GM10248 (cell line): Measurements from ENCODE around the gene SPEG.

Experiments
- CTCF ChIA-PET: fragments of 300-600 bp; sonication (Branson Sonifier 250); formaldehyde crosslinking; extraction: SDS; loops from one replicate; lab custom pipeline; 2021; ENCODE audit warnings: antibody characterized with exemption; lab: Yijun Ruan, JAX
- POLR2A ChIA-PET: fragments of 350-650 bp; sonication (Branson Sonifier 250); formaldehyde crosslinking; extraction: SDS; loops from one replicate; lab custom pipeline; 2020; ENCODE audit warnings: antibody characterized with exemption; lab: Yijun Ruan, JAX
- DNase-seq: peaks from one replicate; pipeline ENCODE4 v3.0.0; 2012; ENCODE audit errors: extremely low spot score
- TF ChIP-seq, protein P1 (sequence below): IDR thresholded peaks from 2 replicates; pipeline ENCODE4 v1.5.1; 2012; ENCODE audit warnings: mild to moderate bottlenecking, low read depth; ENCODE audit errors: extremely low read depth, missing control alignments, control extremely low read depth

SPEG gene

DNA sequence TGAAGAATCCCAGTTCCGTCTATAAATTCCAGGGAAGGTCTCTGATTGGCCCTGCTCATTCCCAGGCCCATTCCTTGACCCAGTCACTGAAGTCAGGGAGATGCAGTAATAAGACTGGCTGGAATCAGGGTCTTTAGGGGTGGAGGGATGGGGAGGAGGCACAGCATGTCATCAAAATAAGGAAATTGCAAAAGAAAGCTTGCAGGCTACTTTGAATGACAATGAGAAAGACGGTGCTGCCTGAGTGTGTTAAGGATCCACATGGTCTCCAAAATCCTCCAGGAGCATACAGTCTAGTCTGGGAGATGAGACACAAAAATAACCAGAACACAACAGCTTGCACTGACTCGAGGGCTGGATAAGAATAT is 18.4 kb upstream of the SPEG start:
- no peak for DNase-seq
- ChIA-PET CTCF (interaction anchor here (0.6 to 2.4 kb wide), 6 partner anchors 13 to 113 kb away, joined by 3 to 19 read pairs (median 3); no protein-coding TSS in a partner anchor), POLR2A (no interaction called here)
- TF ChIP-seq, protein P1, sequence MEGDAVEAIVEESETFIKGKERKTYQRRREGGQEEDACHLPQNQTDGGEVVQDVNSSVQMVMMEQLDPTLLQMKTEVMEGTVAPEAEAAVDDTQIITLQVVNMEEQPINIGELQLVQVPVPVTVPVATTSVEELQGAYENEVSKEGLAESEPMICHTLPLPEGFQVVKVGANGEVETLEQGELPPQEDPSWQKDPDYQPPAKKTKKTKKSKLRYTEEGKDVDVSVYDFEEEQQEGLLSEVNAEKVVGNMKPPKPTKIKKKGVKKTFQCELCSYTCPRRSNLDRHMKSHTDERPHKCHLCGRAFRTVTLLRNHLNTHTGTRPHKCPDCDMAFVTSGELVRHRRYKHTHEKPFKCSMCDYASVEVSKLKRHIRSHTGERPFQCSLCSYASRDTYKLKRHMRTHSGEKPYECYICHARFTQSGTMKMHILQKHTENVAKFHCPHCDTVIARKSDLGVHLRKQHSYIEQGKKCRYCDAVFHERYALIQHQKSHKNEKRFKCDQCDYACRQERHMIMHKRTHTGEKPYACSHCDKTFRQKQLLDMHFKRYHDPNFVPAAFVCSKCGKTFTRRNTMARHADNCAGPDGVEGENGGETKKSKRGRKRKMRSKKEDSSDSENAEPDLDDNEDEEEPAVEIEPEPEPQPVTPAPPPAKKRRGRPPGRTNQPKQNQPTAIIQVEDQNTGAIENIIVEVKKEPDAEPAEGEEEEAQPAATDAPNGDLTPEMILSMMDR = no peak

DNA sequence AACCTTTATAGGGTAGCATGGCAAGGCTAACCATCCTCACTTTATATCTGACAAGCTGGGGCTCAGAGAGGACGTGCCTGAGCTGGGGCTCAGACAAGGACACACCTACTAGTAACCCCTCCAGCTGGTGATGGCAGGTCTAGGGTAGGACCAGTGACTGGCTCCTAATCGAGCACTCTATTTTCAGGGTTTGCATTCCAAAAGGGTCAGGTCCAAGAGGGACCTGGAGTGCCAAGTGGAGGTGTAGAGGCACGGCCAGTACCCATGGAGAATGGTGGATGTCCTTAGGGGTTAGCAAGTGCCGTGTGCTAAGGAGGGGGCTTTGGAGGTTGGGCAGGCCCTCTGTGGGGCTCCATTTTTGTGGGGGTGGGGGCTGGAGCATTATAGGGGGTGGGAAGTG is 17.7 kb upstream of the SPEG start:
- CTCF ChIA-PET = interaction anchor here (0.6 to 2.4 kb wide), 6 partner anchors 14 to 113 kb away, joined by 3 to 19 read pairs (median 3); no protein-coding TSS in a partner anchor
- TF ChIP-seq, protein P1 = no peak
- DNase-seq = no peak
- POLR2A ChIA-PET = interaction anchor here (0.5 kb wide), 1 partner anchor 259 kb away, joined by 5 read pairs; no protein-coding TSS in a partner anchor

DNA sequence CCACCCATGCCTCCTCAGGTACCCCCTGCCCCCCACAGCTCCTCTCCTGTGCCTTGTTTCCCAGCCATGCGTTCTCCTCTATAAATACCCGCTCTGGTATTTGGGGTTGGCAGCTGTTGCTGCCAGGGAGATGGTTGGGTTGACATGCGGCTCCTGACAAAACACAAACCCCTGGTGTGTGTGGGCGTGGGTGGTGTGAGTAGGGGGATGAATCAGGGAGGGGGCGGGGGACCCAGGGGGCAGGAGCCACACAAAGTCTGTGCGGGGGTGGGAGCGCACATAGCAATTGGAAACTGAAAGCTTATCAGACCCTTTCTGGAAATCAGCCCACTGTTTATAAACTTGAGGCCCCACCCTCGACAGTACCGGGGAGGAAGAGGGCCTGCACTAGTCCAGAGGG is 17.3 kb upstream of the SPEG start:
- DNase-seq = no peak
- TF ChIP-seq, protein P1 = no peak
- CTCF ChIA-PET = interaction anchor here (0.9 to 2.4 kb wide), 4 partner anchors 14 to 66 kb away, joined by 3 to 19 read pairs (median 3); no protein-coding TSS in a partner anchor
- POLR2A ChIA-PET = no interaction called here

DNA sequence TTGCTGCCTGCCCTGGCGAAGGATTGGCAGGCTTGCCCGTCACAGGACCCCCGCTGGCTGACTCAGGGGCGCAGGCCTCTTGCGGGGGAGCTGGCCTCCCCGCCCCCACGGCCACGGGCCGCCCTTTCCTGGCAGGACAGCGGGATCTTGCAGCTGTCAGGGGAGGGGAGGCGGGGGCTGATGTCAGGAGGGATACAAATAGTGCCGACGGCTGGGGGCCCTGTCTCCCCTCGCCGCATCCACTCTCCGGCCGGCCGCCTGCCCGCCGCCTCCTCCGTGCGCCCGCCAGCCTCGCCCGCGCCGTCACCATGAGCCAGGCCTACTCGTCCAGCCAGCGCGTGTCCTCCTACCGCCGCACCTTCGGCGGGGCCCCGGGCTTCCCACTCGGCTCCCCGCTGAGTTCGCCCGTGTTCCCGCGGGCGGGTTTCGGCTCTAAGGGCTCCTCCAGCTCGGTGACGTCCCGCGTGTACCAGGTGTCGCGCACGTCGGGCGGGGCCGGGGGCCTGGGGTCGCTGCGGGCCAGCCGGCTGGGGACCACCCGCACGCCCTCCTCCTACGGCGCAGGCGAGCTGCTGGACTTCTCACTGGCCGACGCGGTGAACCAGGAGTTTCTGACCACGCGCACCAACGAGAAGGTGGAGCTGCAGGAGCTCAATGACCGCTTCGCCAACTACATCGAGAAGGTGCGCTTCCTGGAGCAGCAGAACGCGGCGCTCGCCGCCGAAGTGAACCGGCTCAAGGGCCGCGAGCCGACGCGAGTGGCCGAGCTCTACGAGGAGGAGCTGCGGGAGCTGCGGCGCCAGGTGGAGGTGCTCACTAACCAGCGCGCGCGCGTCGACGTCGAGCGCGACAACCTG is 16.3 kb upstream of the SPEG start, which contains the start of gene DES:
Gene DES, plus strand, starts transcription at position 223 of the 857 bp plus-strand sequence. Its CDS starts 86 bp downstream, at position 309.
- CTCF ChIA-PET = interaction anchor here (1.2 to 1.4 kb wide), 2 partner anchors 16 to 111 kb away, joined by 4 to 5 read pairs; no protein-coding TSS in a partner anchor
- POLR2A ChIA-PET = no interaction called here
- DNase-seq = no peak

DNA sequence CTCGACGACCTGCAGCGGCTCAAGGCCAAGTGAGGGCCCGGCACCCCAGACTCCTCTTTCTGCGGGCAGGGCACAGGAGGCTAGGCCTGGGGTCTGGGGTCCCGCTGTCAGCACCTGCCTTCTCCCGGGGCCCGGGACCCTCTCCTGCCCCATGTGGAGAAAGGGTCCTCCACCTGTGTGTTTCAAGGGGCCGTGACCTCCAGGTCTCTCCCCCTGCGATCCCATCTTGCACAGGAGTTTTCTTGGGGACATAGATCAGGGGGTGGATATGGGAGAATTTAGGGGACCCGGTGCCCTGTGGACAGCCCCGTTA is 15.7 kb upstream of the SPEG start:
- TF ChIP-seq, protein P1 = no peak
- CTCF ChIA-PET = interaction anchor here (1.1 to 1.4 kb wide), 3 partner anchors 17 to 111 kb away, joined by 4 to 5 read pairs (median 4); no protein-coding TSS in a partner anchor
- POLR2A ChIA-PET = no interaction called here
- no peak for DNase-seq

More for the DNA sequence above, 16.3 kb upstream of the SPEG start, which contains the start of gene DES:
- TF ChIP-seq, protein P1 = no peak

DNA sequence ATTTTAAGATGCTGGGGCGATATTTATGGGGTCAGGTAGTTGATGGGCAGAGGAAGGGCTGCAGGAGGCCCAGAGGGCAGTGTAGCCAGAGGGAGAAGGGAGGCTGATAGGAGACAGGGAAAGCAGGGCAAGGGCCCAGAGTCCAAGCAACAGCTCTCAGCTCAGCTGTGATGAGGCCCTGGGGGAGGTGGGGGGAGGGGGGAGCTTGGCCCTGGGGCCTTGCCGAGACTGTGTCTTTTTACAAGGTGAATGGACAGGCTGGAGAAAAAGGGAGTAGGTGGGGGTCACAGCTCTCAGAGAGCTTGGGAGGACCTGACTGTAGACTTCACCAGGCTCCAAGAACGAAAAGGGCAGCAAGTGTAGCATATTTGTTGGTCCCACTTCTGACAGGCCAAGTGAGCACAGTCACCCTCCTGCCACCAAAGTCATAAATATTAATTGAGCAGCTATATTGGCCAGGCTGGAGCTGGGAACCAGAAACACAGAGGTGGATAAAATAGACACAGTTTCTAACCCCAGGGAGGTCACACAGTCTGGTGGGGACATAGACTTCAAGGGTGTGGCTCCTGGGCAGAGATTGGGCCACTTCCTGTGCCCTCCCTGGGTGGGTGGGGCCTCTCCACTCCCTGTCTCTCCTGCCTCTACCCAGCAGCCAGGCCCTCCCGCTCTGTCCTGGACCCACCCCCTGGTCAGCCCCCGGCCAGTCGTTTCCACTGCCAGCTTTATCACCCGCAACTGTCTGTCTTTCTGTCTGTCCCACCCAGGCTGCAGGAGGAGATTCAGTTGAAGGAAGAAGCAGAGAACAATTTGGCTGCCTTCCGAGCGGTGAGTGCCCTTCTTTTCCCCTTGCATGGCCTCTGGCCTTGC is 15.1 kb upstream of the SPEG start:
- POLR2A ChIA-PET = no interaction called here
- no peak for DNase-seq
- CTCF ChIA-PET = interaction anchor here (1.1 to 1.4 kb wide), 4 partner anchors 14 to 110 kb away, joined by 4 to 5 read pairs (median 4); no protein-coding TSS in a partner anchor
- TF ChIP-seq, protein P1 = no peak
